Measurements from ENCODE around the gene SLC35A3. TPM values are rescaled to one million over a fixed set of nuclear protein-coding genes. Genes with fewer than 3 reads are reported as not detected.

The SLC35A3 gene
- total RNA-seq, 1 experiment from 2014 or later: 46.5 TPM

- TF ChIP-seq EZH2phosphoT487 (IDR thresholded peaks at IDR 0.05; ENCODE audit: borderline replicate concordance, low read length) (no peak), EZH2 (IDR thresholded peaks at IDR 0.05; ENCODE audit: low read length, unreplicated experiment) (no peak), CTCF (conservative IDR thresholded peaks at IDR 0.05; ENCODE audit: low read depth, low read length) (no peak)
- intact Hi-C loops (cut with micrococcal nuclease): no loop called here
- ATAC-seq: no peak
Observed at GRCh38 chr1:99935534-99935933, 34.3 kb upstream of the SLC35A3 start.

GRCh38 chr1:99936071-99936470 lies 33.7 kb upstream of the SLC35A3 start:
- TF ChIP-seq EZH2 (IDR thresholded peaks at IDR 0.05; ENCODE audit: low read length, unreplicated experiment) (no peak), EZH2phosphoT487 (IDR thresholded peaks at IDR 0.05; ENCODE audit: borderline replicate concordance, low read length) (no peak), CTCF (conservative IDR thresholded peaks at IDR 0.05; ENCODE audit: low read depth, low read length) (no peak)
- no peak for ATAC-seq
- DNase-seq: no peak
- no peaks in the 10 kb centered on the region for H3K36me3 ChIP-seq (ENCODE audit: low read depth, low read length)
- no peaks in the 10 kb centered on the region for H3K79me2 ChIP-seq (ENCODE audit: low read length)
- no peaks in the 10 kb centered on the region for H3K4me1 ChIP-seq (ENCODE audit: insufficient read depth, low read length)
- no peak overlapping the region for H2AFZ ChIP-seq (ENCODE audit: low read length)
- intact Hi-C loops (cut with micrococcal nuclease): no loop called here
- H3K27me3 ChIP-seq (ENCODE audit: low read length): no peaks in the 10 kb centered on the region
- CTCF ChIA-PET: no interaction called here
- no peak overlapping the region for H3K27ac ChIP-seq (ENCODE audit: low read length)
- POLR2A ChIA-PET (ENCODE audit: unreplicated experiment): no interaction called here
- no TSS peak for BruUV-seq (replicated peaks)
- H3K4me3 ChIP-seq (ENCODE audit: low read length): no peak overlapping the region
- H3K4me2 ChIP-seq (ENCODE audit: low read length): no peak overlapping the region
- H3F3A ChIP-seq (ENCODE audit: low read length, unreplicated experiment): no peaks in the 10 kb centered on the region
- H3K9me2 ChIP-seq (replicated peaks; ENCODE audit: low read length): no peaks in the 10 kb centered on the region
- no peaks in the 10 kb centered on the region for H4K20me1 ChIP-seq (ENCODE audit: low read length)
- no peak overlapping the region for H3K9ac ChIP-seq (ENCODE audit: low read length)
- no peaks in the 10 kb centered on the region for H3K9me3 ChIP-seq (ENCODE audit: low read length)

More at GRCh38 chr1:99935534-99935933, 34.3 kb upstream of the SLC35A3 start:
- Histone ChIP-seq H3K4me2 (ENCODE audit: low read length) (no peak overlapping the region), H3K4me1 (ENCODE audit: insufficient read depth, low read length) (no peaks in the 10 kb centered on the region), H3K27me3 (ENCODE audit: low read length) (no peaks in the 10 kb centered on the region), H3K9ac (ENCODE audit: low read length) (no peak overlapping the region), H3K4me3 (ENCODE audit: low read length) (no peak overlapping the region), H2AFZ (ENCODE audit: low read length) (no peak overlapping the region), H3K27ac (ENCODE audit: low read length) (no peak overlapping the region), H4K20me1 (ENCODE audit: low read length) (no peaks in the 10 kb centered on the region), H3K36me3 (ENCODE audit: low read depth, low read length) (no peaks in the 10 kb centered on the region), H3K9me3 (ENCODE audit: low read length) (no peaks in the 10 kb centered on the region), H3K9me2 (replicated peaks; ENCODE audit: low read length) (no peaks in the 10 kb centered on the region), H3K79me2 (ENCODE audit: low read length) (no peaks in the 10 kb centered on the region), H3F3A (ENCODE audit: low read length, unreplicated experiment) (no peaks in the 10 kb centered on the region)
- ChIA-PET POLR2A (ENCODE audit: unreplicated experiment) (no interaction called here), CTCF (no interaction called here)
- BruUV-seq (replicated peaks): no TSS peak
- no peak for DNase-seq

- intact Hi-C loops (cut with micrococcal nuclease): no loop called here
- H3K27ac ChIP-seq (ENCODE audit: low read length): no peak overlapping the region
- no peaks in the 10 kb centered on the region for H3K36me3 ChIP-seq (ENCODE audit: low read depth, low read length)
- no peaks in the 10 kb centered on the region for H3K9me2 ChIP-seq (replicated peaks; ENCODE audit: low read length)
- no peak for ATAC-seq
- H3F3A ChIP-seq (ENCODE audit: low read length, unreplicated experiment): no peaks in the 10 kb centered on the region
- H3K4me3 ChIP-seq (ENCODE audit: low read length): no peak overlapping the region
- ChIA-PET POLR2A (ENCODE audit: unreplicated experiment) (no interaction called here), CTCF (no interaction called here)
- H4K20me1 ChIP-seq (ENCODE audit: low read length): no peaks in the 10 kb centered on the region
- no peaks in the 10 kb centered on the region for H3K27me3 ChIP-seq (ENCODE audit: low read length)
- no peaks in the 10 kb centered on the region for H3K79me2 ChIP-seq (ENCODE audit: low read length)
- no peak overlapping the region for H2AFZ ChIP-seq (ENCODE audit: low read length)
- no peak for DNase-seq
- no TSS peak for BruUV-seq (replicated peaks)
- no peak overlapping the region for H3K4me2 ChIP-seq (ENCODE audit: low read length)
- H3K9ac ChIP-seq (ENCODE audit: low read length): no peak overlapping the region
- H3K9me3 ChIP-seq (ENCODE audit: low read length): no peaks in the 10 kb centered on the region
- no peaks in the 10 kb centered on the region for H3K4me1 ChIP-seq (ENCODE audit: insufficient read depth, low read length)
- TF ChIP-seq CTCF (conservative IDR thresholded peaks at IDR 0.05; ENCODE audit: low read depth, low read length) (no peak), EZH2 (IDR thresholded peaks at IDR 0.05; ENCODE audit: low read length, unreplicated experiment) (no peak), EZH2phosphoT487 (IDR thresholded peaks at IDR 0.05; ENCODE audit: borderline replicate concordance, low read length) (no peak)
Observed at GRCh38 chr1:99942723-99943122, 27.1 kb upstream of the SLC35A3 start.

Data from PC-3 (cell line).